NCI-H345 treated with DMSO at 0.1 percent for 48 hours (cell line): ENCODE measurements around the gene HELZ2.

Source experiments
- DNase-seq: peaks from one replicate; lab custom pipeline; 2025; ENCODE audit not compliant: unreplicated experiment; lab: John Stamatoyannopoulos, UW

Gene HELZ2

GRCh38 chr20:63540417-63541186, 33.4 kb downstream of the HELZ2 start:
- no peak for DNase-seq

DNA sequence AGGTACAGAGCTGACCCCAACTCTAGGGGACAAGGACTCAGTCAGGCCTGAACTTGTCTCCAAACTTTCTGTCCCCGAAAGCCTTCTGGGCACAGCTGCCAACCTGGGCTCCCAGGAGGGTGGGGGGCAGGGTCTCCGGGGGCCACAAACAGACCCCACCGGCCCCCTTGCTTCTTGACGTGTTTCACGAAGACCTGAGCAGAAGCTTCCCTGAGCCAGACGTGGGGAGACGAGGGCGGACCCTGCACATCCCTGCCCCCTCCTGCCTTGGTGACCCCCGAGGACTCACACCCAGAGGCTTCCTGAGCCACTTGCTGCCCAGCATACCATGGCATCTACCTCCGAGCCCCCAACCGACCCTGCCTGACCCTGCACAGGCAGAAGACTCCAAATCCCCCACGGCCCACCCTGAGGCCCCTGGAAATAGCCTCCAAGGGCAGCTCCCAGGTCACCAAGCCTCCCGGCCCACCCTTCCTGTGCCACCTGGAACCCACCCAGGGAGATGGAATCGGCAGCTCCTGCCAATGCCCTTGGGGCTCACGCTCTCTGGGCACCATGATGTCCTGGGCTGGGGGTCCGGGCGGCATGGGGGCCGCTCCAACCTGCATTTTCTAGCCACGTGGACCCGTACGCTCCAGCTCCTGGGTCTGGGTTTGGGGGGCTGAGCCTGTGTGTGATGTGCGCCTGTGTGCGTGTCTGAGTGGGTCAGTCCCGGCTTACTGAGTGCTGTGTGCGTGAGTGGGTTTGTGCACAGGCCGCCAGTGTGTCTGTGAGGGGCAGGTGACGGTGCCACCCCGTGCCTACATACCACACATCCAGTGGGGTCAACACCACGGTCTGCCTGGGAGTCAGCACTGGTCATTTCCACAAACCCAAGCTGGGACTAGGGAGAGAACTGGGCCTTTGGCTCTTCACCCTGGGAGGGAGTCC, 34.3 kb downstream of the HELZ2 start:
- no peak for DNase-seq

DNA sequence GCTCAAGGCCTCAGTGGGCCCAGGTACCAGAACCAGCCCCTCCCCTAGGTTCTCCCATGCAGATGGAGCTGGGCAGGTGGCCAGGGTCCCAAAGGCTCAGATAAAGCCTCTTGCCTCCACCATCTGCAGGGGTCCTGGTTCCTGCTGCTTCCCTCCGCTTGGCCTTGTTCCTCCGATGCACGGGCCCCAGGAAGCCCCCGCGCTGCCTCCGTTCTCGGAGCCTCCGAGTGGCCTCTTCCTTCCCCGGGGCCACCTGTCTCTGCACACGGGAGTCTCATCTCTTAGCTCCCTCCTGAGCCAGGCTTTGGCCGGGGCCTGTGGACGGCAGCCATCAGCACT, 35.0 kb downstream of the HELZ2 start:
- peak; percentile 80 for DNase-seq

GRCh38 chr20:63538204-63539091, 35.6 kb downstream of the HELZ2 start:
- peak; percentile 93 for DNase-seq

DNA sequence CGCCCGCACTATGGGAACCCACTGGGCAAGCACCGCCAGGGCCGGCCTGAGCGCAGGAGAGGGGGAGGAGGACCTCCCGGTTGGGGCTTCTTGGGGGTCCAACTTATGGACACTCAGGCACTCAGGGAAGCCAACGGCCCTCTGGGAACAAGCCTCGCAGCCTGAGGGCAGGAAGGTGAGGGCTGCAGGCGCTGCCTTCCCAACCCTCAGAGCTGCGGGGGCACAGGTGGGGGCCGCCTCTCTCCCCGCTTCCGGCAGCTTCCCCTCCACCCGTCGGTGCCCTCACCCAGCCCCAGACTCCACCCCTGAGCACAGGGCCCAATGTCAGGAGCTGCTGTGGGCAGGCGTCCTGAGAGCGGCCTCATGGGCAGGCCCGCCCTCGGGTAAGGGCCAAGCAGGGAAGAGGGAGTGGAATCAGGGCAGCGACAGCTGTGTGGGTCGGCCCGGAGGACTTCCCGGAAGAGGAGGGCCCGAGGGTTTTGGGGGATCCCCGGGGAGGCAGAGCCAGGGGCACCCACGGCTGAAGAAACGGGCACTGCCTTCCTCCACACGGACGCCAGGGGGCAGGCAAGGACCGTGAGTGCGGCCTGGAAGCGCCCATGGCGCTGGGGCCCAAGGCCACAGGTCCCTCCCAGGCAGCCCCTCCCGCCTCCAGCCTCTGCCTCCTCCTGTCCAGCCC, 36.4 kb downstream of the HELZ2 start:
- peak; percentile 67 for DNase-seq

DNA sequence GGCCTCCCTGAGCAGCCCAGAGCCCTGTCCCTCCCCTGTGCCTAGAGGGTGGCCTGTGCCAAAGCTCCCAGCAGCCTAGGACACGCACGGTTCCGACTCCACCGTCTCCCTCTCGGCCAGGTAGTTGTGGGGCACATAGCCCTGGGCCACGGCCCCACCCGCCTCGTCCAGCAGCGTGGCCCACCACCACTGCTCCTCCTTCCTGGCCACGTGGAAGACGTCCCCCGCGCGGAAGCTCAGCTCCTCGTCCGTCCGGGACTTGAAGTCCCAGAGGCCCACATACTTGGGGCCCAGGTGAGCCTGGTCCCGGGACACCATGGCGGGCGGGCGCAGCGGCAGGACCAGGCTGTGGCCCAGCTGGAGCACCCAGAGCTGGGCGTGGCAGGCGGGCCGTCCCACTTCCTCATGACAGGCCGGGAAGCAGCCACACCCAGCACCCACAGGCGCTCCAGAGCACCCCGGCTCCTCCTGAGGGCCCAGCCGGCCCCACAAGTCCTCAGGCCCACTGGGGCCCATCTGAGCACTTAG, 37.0 kb downstream of the HELZ2 start, which contains the start of gene PTK6:
Gene PTK6 (minus strand): TSS at position 380 of the 528 bp plus-strand sequence. CDS start 62 bp downstream, at position 318.
- no peak for DNase-seq

- DNase-seq = peak; percentile 23
Measured at GRCh38 chr20:63536241-63536977, 37.6 kb downstream of the HELZ2 start.

GRCh38 chr20:63534831-63535651, 39.0 kb downstream of the HELZ2 start:
- no peak for DNase-seq

GRCh38 chr20:63534427-63534830, 39.6 kb downstream of the HELZ2 start:
- no peak for DNase-seq

DNA sequence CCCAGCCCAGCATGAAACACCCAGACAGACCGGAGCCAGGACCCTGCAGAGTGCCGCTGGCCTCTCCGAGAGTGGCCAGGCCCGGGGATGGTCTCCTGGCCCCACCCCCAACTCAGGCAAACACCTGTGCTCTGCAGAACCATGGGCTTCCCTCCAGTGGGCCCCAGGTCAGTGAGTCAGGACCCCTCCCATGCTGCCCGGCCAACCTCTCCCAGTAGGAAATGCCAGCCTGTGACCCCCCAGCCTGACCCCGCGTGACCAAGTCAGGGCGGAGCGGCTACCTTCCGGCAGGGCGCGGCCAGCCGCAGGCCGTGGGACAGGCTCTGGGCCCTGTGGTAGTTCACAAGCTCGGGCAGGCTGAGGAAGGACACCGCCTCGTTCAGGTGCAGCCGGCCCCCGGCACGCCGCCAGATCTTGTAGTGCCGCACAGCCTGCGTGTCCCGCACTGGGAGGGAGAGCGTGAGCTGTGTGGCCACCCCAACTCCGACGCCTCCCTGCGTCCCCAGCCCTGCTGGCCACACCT, 40.1 kb downstream of the HELZ2 start:
- DNase-seq = no peak

DNA sequence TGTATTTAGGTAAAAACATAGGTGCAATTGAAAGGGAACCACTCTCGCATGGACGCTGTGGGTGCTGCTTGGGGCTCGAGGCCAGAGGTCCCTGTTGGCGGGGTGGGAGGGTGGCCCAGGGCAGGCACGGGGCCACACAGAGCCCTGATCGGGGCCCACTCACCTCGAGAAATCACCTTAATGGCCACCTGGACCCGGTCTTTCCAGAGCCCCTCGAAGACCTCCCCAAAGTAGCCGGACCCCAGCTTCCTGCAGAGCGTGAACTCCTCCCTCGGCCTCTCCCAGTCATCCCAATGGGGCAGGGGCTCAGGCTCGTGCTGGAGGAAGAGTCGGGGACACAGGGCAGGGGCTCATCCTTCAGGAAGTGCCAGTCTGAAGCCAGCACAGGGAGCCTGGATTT, 40.7 kb downstream of the HELZ2 start:
- no peak for DNase-seq

DNA sequence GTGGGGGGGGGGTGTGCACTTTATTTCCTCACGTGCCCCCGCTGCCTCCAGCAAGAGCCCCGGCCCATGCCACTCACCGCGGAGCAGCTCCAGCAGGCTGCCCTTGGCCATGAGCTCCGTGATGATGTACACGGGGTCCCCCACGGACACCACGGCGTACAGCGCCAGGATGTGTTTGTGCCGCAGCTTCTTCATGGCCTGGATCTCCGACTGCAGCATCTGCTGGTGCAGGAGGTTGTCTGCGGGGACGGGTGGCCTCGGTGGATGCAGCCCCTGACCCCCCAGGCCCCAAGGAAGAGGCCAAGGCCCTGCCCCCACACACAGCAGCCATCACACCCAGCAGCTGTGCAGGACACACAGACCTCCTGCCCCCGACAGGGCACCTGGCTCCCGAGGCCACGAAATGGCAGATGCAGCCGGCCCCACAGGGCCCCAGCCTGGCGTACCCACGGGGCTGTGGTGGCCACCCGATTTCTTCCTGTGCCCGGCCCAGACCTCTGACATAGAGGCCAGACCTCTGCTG, 41.5 kb downstream of the HELZ2 start:
- no peak for DNase-seq

DNA sequence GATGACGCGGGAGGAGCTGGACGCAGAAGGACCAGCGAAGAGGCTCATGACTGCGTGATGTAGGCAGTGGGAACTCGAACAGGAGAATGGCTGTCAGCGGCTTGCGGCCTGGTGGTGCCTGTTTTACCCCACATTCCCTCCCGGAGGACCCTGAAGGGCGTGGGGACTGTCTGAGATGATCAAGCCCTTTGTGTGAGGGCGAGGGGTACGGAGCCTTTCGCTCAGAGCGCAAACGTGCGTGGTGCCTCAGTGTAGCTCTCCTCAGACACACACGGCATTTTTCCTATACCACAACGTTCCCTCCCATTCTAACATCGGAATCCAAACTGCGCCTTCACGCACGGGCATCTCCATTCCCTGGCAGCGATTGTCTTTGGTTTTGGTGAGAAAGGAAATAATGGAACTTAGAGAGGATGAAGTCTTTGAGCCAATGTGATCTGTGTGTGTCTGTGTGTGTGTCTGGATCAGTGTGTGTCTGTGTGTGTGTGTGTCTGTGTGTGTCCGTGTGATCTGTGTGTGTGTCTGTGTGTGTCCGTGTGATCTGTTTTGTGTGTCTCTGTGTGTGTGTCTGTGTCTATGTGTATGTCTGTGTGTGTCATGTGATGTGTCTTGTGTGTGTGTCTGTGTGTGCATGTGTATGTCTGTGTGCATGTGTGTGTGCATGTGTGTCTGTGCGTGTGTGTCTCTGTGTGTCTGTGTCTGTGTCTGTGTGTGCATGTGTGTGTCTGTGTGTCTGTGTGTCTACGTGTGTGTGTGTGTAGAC, 42.2 kb downstream of the HELZ2 start:
- DNase-seq = no peak

DNA sequence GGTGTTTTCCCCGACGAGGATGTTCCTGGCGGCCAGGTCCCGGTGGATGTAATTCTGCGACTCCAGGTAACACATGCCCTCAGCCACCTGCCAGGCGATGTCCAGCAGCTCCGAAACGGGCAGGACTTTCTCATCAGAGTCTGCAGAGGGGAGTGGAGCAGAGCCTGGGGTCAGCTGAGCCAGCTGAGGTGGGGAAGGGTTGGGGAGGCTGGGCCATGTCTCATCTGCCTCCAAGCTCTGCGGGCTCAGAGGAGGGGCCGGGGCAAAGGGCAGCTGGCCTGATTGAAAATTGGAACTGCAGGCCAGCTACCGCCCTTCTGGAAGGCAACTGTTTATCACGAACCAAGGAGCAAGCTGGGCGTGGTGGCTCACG, 43.3 kb downstream of the HELZ2 start:
- no peak for DNase-seq

DNA sequence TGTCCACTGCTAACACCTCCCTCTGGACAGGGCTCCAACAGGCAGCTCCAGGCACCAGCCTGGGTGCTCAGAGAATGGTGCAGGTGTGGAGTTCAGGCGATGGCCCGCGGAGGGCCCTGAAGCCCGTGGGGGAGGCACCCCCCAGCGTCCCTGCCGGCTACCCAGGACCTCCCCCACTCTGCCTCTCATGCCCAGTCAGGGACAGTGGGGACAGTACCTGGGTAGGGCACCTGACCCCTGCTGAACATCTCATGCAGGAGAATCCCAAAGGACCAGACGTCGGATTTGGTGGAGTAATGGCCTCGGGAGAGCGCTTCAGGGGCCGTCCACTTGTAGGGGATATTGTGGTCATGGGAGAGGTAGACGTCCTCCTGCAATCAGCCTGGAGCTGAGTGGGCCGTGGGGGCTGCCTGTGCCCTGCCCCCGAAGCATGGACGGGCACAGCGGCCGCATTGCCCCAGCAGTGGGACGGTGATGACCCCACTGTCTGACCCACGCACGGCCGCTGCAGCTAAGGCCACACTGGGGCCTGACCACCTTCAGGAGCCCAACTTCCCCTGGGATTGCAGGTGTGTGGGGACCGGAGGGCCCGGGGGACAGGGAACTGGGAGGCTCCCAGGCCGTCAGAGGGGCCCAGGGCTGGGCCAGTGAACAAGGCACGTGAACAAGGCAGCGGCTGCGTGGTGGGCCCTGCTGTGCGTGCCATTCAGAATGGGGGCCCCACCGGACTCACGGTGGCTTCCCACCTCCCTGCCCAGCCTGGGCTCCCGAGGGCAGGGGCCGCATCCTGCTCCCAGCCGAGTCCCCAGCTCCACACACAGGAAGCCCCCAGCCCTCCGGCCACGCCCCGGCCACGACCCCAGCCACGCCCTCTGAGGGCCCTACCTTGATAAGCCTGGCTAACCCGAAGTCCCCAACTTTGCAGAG, 43.9 kb downstream of the HELZ2 start:
- no peak for DNase-seq

- no peak for DNase-seq
Measured at GRCh38 chr20:63529180-63529860, 44.7 kb downstream of the HELZ2 start.
